Liver (tissue), 9 donors: ENCODE data around the gene SLC9A1. TPM values are rescaled to one million over a fixed set of nuclear protein-coding genes. Genes with fewer than 3 reads are reported as not detected.

Source experiments
- DNase-seq: peaks from one replicate; pipeline ENCODE4 v3.0.0-alpha.2; 2017; ENCODE audit warnings: low spot score
- H3K27ac ChIP-seq, 2 donors: one replicate each; pipeline ENCODE4 v1.7.0; 2013; ENCODE audit warnings: inconsistent platforms in 2 of 2, low read length in 2 of 2, control low read depth in 1 of 2, low read depth in 1 of 2, mild to moderate bottlenecking in 1 of 2
- H3K27me3 ChIP-seq, 4 donors: one replicate each; pipeline versions ENCODE4 v1.6.1 to v1.7.0; 2013; ENCODE audit warnings: low read length in 3 of 4, inconsistent platforms in 1 of 4, mild to moderate bottlenecking in 1 of 4, moderate library complexity in 1 of 4; ENCODE audit not compliant: control insufficient read depth in 4 of 4, insufficient read depth in 4 of 4
- H3K36me3 ChIP-seq, 4 donors: one replicate each; pipeline versions ENCODE4 v1.6.1 to v1.7.0; 2013; ENCODE audit warnings: low read length in 3 of 4, mild to moderate bottlenecking in 3 of 4, low read depth in 1 of 4, moderate library complexity in 1 of 4; ENCODE audit not compliant: control insufficient read depth in 4 of 4, insufficient read depth in 3 of 4
- H3K4me1 ChIP-seq, 4 donors: one replicate each; pipeline versions ENCODE4 v1.6.1 to v1.7.0; 2013; ENCODE audit warnings: low read length in 3 of 4, mild to moderate bottlenecking in 3 of 4, moderate library complexity in 1 of 4; ENCODE audit not compliant: control insufficient read depth in 4 of 4, insufficient read depth in 4 of 4
- H3K4me3 ChIP-seq, 3 donors: one replicate each; pipeline versions ENCODE4 v1.6.1 to v1.7.0; 2013; ENCODE audit warnings: low read length in 3 of 3, control low read depth in 1 of 3, low read depth in 1 of 3, mild to moderate bottlenecking in 1 of 3
- H3K9ac ChIP-seq, 2 donors: one replicate each; pipeline ENCODE4 v1.7.0; 2013; ENCODE audit warnings: low read length in 2 of 2, mild to moderate bottlenecking in 2 of 2, moderate library complexity in 2 of 2, control low read depth in 1 of 2, low read depth in 1 of 2
- H3K9me3 ChIP-seq, 4 donors: one replicate each; pipeline versions ENCODE4 v1.6.1 to v1.7.0; 2013; ENCODE audit warnings: low read length in 3 of 4; ENCODE audit not compliant: control insufficient read depth in 4 of 4
- EGR1 ChIP-seq, 2 donors: IDR thresholded peaks; 2 replicates each; pipeline ENCODE4 v1.6.1; 2016 to 2018; ENCODE audit warnings: antibody characterized with exemption in 2 of 2, low read depth in 2 of 2
- FOXA1 ChIP-seq: IDR thresholded peaks from 2 replicates; pipeline ENCODE4 v1.6.1; 2016; ENCODE audit warnings: antibody characterized with exemption
- FOXA2 ChIP-seq: IDR thresholded peaks from 2 replicates; pipeline ENCODE4 v1.6.1; 2016; ENCODE audit warnings: antibody characterized with exemption
- HNF4A ChIP-seq, 2 donors: conservative IDR thresholded peaks; 2 replicates each; pipeline ENCODE4 v1.6.1; 2016; ENCODE audit warnings: antibody characterized with exemption in 2 of 2, mild to moderate bottlenecking in 2 of 2
- JUND ChIP-seq, 2 donors: IDR thresholded peaks; 2 replicates each; pipeline ENCODE4 v1.6.1; 2016; ENCODE audit warnings: antibody characterized with exemption in 2 of 2
- NR2F2 ChIP-seq: IDR thresholded peaks from 2 replicates; pipeline ENCODE4 v1.6.1; 2016; ENCODE audit warnings: antibody characterized with exemption
- RAD21 ChIP-seq, 2 donors: IDR thresholded peaks; 2 replicates each; pipeline ENCODE4 v1.6.1; 2016; ENCODE audit warnings: antibody characterized with exemption in 2 of 2, mild to moderate bottlenecking in 2 of 2
- RXRA ChIP-seq, 2 donors: IDR thresholded peaks; 2 replicates each; pipeline ENCODE4 v1.6.1; 2017 to 2018; ENCODE audit warnings: antibody characterized with exemption in 2 of 2, mild to moderate bottlenecking in 1 of 2
- SP1 ChIP-seq: IDR thresholded peaks from 2 replicates; pipeline ENCODE4 v1.6.1; 2018; ENCODE audit warnings: antibody characterized with exemption, mild to moderate bottlenecking
- TAF1 ChIP-seq: conservative IDR thresholded peaks from 2 replicates; pipeline ENCODE4 v1.6.1; 2016; ENCODE audit warnings: antibody characterized with exemption, mild to moderate bottlenecking
- YY1 ChIP-seq: IDR thresholded peaks from 2 replicates; pipeline ENCODE4 v1.6.1; 2016; ENCODE audit warnings: antibody characterized with exemption, mild to moderate bottlenecking
- WGBS: extraction: QIAGEN DNeasy Blood & Tissue Kit; methylation state at CpG from one replicate; pipeline ENCODE4 v1.1.7; 2013; 5-methylcytosine and 5-hydroxymethylcytosine counted together
- polyA plus RNA-seq, 2 donors: library from polyadenylated mRNA; stranded (reverse) in 1 of 2; unstranded in 1 of 2; fragments of 200-250 nt in 1 of 2; fragments of >200 nt in 1 of 2; fragmentation: Nextera tagmentation in 1 of 2; extraction: Ambion mirVana in 1 of 2; gene quantifications; one replicate each; pipeline versions ENCODE4 v1.2.1 to v1.2.3, GENCODE V29; 2013 to 2015
- total RNA-seq, 2 donors: library from RNA; depleted of rRNA; stranded (reverse); fragments of >200 nt; gene quantifications; one replicate each; pipeline ENCODE4 v1.2.3, GENCODE V29; 2014
- TF ChIP-seq, protein P1 (sequence below): IDR thresholded peaks from 2 replicates; pipeline ENCODE4 v1.6.1; 2016; ENCODE audit warnings: antibody characterized with exemption
- TF ChIP-seq, protein P2 (sequence below): IDR thresholded peaks from 2 replicates; pipeline ENCODE4 v1.6.1; 2016; ENCODE audit warnings: antibody characterized with exemption, mild to moderate bottlenecking
- TF ChIP-seq, protein P3 (sequence below): IDR thresholded peaks from 2 replicates; pipeline ENCODE4 v1.6.1; 2016; ENCODE audit warnings: antibody characterized with exemption
- donor health status: healthy.
- donor health status: healthy.
- donor health status: healthy.
- donor health status: healthy.
- donor health status: healthy.

The SLC9A1 gene
- total and polyA plus RNA-seq, 4 donors = 1.3 to 3.2 (median 1.5) TPM

DNA sequence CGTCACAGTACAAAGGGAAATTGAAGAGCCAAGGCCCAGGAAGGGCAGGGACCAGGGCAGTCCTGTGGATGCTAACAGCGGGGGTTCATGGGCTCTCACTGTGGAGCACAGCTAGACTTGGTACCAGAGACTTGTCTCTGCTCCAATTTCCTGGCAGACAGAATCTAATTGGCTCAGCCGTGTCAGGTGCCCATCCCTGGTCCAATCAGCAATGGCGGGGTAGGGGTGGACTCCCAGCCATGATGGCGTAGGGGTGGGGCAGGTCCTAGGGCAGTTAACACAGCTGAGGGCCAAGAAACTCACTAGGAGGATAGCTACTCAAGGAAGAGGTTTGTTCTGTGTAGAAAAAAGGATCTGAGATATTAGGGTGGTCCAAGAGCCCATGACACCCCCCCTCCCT is 102.4 kb downstream of the SLC9A1 start:
- no peaks in the 10 kb centered on the region for H3K36me3 ChIP-seq
- no peaks in the 10 kb centered on the region for H3K27me3 ChIP-seq
- no peaks in the 10 kb centered on the region for H3K4me1 ChIP-seq
- no peaks in the 10 kb centered on the region for H3K9me3 ChIP-seq
- TF ChIP-seq, protein P1, sequence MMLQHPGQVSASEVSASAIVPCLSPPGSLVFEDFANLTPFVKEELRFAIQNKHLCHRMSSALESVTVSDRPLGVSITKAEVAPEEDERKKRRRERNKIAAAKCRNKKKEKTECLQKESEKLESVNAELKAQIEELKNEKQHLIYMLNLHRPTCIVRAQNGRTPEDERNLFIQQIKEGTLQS = no peak
- TF ChIP-seq, protein P2, sequence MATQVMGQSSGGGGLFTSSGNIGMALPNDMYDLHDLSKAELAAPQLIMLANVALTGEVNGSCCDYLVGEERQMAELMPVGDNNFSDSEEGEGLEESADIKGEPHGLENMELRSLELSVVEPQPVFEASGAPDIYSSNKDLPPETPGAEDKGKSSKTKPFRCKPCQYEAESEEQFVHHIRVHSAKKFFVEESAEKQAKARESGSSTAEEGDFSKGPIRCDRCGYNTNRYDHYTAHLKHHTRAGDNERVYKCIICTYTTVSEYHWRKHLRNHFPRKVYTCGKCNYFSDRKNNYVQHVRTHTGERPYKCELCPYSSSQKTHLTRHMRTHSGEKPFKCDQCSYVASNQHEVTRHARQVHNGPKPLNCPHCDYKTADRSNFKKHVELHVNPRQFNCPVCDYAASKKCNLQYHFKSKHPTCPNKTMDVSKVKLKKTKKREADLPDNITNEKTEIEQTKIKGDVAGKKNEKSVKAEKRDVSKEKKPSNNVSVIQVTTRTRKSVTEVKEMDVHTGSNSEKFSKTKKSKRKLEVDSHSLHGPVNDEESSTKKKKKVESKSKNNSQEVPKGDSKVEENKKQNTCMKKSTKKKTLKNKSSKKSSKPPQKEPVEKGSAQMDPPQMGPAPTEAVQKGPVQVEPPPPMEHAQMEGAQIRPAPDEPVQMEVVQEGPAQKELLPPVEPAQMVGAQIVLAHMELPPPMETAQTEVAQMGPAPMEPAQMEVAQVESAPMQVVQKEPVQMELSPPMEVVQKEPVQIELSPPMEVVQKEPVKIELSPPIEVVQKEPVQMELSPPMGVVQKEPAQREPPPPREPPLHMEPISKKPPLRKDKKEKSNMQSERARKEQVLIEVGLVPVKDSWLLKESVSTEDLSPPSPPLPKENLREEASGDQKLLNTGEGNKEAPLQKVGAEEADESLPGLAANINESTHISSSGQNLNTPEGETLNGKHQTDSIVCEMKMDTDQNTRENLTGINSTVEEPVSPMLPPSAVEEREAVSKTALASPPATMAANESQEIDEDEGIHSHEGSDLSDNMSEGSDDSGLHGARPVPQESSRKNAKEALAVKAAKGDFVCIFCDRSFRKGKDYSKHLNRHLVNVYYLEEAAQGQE = no peak
- no peak for TF ChIP-seq RAD21 (IDR thresholded peaks at IDR 0.05)
- TF ChIP-seq FOXA2 = no peak
- TF ChIP-seq SP1 = no peak
- no peak overlapping the region for H3K4me3 ChIP-seq
- WGBS = 94% methylated on average over 5 of the region's 5 CpGs
- H3K9ac ChIP-seq = no peak overlapping the region
- H3K27ac ChIP-seq = no peak overlapping the region
- no peak for DNase-seq

DNA sequence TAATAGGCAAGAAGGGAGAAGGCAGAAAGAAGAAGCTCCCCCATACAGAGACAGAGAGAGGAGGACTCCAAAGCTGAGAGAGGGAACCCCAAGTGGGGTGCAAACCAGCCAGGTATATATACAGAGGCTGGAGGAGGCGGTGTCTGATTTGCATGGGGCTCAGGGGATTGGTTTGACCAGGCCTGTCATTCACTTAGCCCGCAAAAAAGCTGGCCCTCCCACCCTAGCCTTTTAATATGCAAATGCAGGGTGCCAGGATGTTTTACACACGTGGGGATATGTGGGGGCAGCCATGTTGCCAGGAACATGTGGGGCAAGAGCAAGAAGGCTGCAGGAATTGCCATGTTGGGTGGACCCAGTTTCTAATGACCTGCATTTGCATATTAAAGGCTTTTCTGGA is 105.3 kb downstream of the SLC9A1 start:
- H3K4me1 ChIP-seq = peaks cover 0 to 6% (median 5%) of the 10 kb centered on the region in 4 donors
- 75% methylated on average over 3 of the region's 3 CpGs for WGBS
- no peaks in the 10 kb centered on the region for H3K36me3 ChIP-seq
- no peak overlapping the region for H3K4me3 ChIP-seq
- no peak overlapping the region for H3K27ac ChIP-seq
- no peak for DNase-seq
- no peaks in the 10 kb centered on the region for H3K9me3 ChIP-seq
- no peak overlapping the region for H3K9ac ChIP-seq
- TF ChIP-seq RAD21 (IDR thresholded peaks at IDR 0.05) (no peak), FOXA2 (no peak), TAF1 (no peak)
- H3K27me3 ChIP-seq = no peaks in the 10 kb centered on the region

DNA sequence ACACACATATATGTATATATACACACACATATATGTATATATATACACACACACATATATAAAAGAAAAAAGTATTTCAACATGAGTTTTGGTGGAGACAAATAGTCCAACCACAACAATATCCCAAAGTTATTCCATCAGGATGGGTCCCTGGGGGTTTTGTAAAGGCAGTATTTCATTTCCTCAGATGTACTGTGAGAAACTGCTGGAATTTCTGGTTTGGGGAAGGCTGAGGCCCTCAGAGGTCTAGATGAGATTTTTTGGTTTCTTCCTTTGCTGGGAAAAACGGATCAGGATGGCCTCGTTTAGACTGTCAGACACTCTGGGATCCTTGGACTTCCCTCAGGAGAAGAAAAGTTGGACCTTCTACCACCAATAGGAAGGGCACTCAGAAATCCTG is 105.8 kb downstream of the SLC9A1 start:
- Histone ChIP-seq H3K9me3 (no peaks in the 10 kb centered on the region), H3K27me3 (no peaks in the 10 kb centered on the region), H3K27ac (no peak overlapping the region), H3K4me1 (peaks cover 0 to 8% (median 6%) of the 10 kb centered on the region in 4 donors), H3K36me3 (no peaks in the 10 kb centered on the region), H3K9ac (no peak overlapping the region), H3K4me3 (no peak overlapping the region)
- TF ChIP-seq, protein P1 = no peak
- no peak for TF ChIP-seq HNF4A (conservative IDR thresholded peaks at IDR 0.05)
- no peak for TF ChIP-seq EGR1 (IDR thresholded peaks at IDR 0.05; ENCODE audit: low read depth in 2 of 2)
- no peak for TF ChIP-seq JUND (IDR thresholded peaks at IDR 0.05)
- TF ChIP-seq RXRA (IDR thresholded peaks at IDR 0.05) = no peak
- TF ChIP-seq NR2F2 = no peak
- TF ChIP-seq, protein P3, sequence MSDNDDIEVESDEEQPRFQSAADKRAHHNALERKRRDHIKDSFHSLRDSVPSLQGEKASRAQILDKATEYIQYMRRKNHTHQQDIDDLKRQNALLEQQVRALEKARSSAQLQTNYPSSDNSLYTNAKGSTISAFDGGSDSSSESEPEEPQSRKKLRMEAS = no peak
- no peak for TF ChIP-seq RAD21 (IDR thresholded peaks at IDR 0.05)
- no peak for TF ChIP-seq TAF1
- no peak for TF ChIP-seq FOXA1
- TF ChIP-seq FOXA2 = no peak
- no peak for TF ChIP-seq YY1
- 76% methylated on average over 2 of the region's 2 CpGs for WGBS
- DNase-seq = no peak

Other genes with a start within 250 kb of the SLC9A1 start
- 10 to 100 TPM; 15.7 to 24.2 TPM for gene NR0B2, start 241.2 kb downstream of the SLC9A1 start, total RNA-seq
- 100 to 1,000 TPM in 1 of 2 donors, 10 to 100 TPM in 1; 56.9 to 166 TPM for gene NR0B2, start 241.2 kb downstream of the SLC9A1 start, polyA plus RNA-seq
- gene NUDC, start 233.4 kb downstream of the SLC9A1 start, total RNA-seq = 10 to 100 TPM; 18.2 to 22.8 TPM
- gene NUDC, start 233.4 kb downstream of the SLC9A1 start, polyA plus RNA-seq = 10 to 100 TPM; 49.7 to 50.7 TPM
- 1 to 10 TPM; 1.0 to 1.4 TPM for gene KDF1, start 194.7 kb downstream of the SLC9A1 start, total RNA-seq
- gene KDF1, start 194.7 kb downstream of the SLC9A1 start, polyA plus RNA-seq = 1 to 10 TPM; 2.2 to 4.6 TPM
- 10 to 100 TPM in 1 of 2 donors, 1 to 10 TPM in 1; 1.3 to 10.0 TPM for gene TRNP1, start 161.4 kb downstream of the SLC9A1 start, total RNA-seq
- gene TRNP1, start 161.4 kb downstream of the SLC9A1 start, polyA plus RNA-seq = 1 to 10 TPM in 1 of 2 donors, under 1 TPM in 1; 0.97 to 3.5 TPM
- gene TENT5B, start 142.3 kb downstream of the SLC9A1 start, total RNA-seq = under 1 TPM; 0.23 to 0.59 TPM
- gene TENT5B, start 142.3 kb downstream of the SLC9A1 start, polyA plus RNA-seq = under 1 TPM; 0.25 to 0.47 TPM
- 10 to 100 TPM; 19.8 to 25.0 TPM for gene WDTC1, start 79.5 kb upstream of the SLC9A1 start, total RNA-seq
- gene WDTC1, start 79.5 kb upstream of the SLC9A1 start, polyA plus RNA-seq = 10 to 100 TPM in 1 of 2 donors, 1 to 10 TPM in 1; 4.6 to 19.4 TPM
- 10 to 100 TPM; 14.7 to 14.9 TPM for gene TMEM222, start 167.0 kb upstream of the SLC9A1 start, total RNA-seq
- 10 to 100 TPM; 28.6 to 32.9 TPM for gene TMEM222, start 167.0 kb upstream of the SLC9A1 start, polyA plus RNA-seq
- 1 to 10 TPM; 1.9 to 3.9 TPM for gene SYTL1, start 186.9 kb upstream of the SLC9A1 start, total RNA-seq
- under 1 TPM; 0.73 to 0.93 TPM for gene SYTL1, start 186.9 kb upstream of the SLC9A1 start, polyA plus RNA-seq
- gene MAP3K6, start 211.8 kb upstream of the SLC9A1 start, total RNA-seq = 1 to 10 TPM; 1.3 to 8.3 TPM
- gene MAP3K6, start 211.8 kb upstream of the SLC9A1 start, polyA plus RNA-seq = 1 to 10 TPM; 3.4 to 4.6 TPM
- gene FCN3, start 219.7 kb upstream of the SLC9A1 start, total RNA-seq = 100 to 1,000 TPM in 1 of 2 donors, 10 to 100 TPM in 1; 87.3 to 146 TPM
- gene FCN3, start 219.7 kb upstream of the SLC9A1 start, polyA plus RNA-seq = 100 to 1,000 TPM; 127 to 310 TPM
- gene CD164L2, start 228.2 kb upstream of the SLC9A1 start, total RNA-seq = not detected
- gene CD164L2, start 228.2 kb upstream of the SLC9A1 start, polyA plus RNA-seq = not detected
- gene GPR3, start 237.5 kb upstream of the SLC9A1 start, total RNA-seq = under 1 TPM in 1 of 2 donors, not detected in 1; under 0.01 TPM
- gene GPR3, start 237.5 kb upstream of the SLC9A1 start, polyA plus RNA-seq = under 1 TPM in 1 of 2 donors, not detected in 1; 0.30 TPM